GM21515 (cell line): ENCODE measurements around the gene FBXL17.
"Not testable (repeated sequence)": the region's sequence is repeated elsewhere in the genome, so short reads cannot be mapped to it uniquely, and the experiment has no call there.

ENCODE experiments used
- ATAC-seq: cut with Tn5 transposase; IDR thresholded peaks from one replicate; pipeline ENCODE4 v1.9.1; 2021; ENCODE audit not compliant: unreplicated experiment

The FBXL17 gene

DNA sequence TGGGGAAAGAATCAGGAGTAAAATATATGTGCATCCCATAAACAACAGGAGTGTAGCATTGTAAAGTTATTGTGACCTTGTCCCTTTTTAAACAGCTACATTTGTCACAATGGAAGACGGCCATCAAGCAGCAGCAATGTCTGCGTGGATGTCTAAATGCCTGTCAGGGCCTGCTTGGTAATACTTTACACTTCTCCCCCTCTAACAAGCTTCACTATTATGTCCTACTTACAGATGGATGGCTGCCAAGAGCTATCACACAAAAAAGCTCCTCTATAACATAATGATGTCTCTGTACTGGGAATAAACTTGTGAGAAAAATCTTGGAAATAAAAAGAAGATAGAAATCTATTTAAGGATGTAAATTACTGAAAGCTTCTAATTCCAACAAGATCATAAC lies 213.0 kb downstream of the FBXL17 start:
- no peak for ATAC-seq

DNA sequence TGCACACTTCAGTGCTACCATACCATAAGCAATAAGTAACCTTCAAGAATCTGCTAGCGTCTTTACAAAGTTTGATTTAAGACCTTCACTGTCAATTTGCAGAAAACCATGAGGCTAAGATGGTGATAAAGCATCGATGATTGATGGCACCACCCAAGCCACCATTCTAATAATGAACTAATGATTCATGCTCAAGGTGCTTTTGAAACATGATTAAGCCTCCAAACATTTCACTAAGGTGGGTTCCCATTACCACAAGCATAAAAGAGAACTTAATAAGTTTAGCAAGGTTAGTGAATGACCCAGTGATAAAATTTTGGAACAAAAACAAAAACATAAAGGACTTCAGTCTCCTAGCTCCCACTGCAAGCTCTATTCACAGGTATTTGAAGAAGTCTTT lies 214.7 kb downstream of the FBXL17 start:
- ATAC-seq, result no peak

DNA sequence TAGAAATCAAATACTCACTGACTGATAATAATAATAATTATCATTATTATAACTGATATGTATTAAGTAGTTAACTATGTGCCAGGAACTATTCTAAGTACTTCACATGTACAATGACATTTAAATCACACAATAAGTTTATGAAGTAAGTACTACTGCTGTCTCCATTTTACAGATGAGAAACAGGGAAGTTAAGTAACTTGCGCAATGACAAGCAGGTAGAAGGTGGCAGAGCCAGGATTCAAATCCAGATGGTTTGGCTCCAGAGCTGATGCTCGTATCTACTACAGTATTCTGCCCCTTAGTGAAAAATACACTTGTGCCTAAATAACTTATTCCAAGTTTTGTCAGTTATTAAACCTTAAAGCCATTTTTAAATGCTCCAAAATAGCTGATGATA lies 217.3 kb downstream of the FBXL17 start:
- no peak for ATAC-seq

DNA sequence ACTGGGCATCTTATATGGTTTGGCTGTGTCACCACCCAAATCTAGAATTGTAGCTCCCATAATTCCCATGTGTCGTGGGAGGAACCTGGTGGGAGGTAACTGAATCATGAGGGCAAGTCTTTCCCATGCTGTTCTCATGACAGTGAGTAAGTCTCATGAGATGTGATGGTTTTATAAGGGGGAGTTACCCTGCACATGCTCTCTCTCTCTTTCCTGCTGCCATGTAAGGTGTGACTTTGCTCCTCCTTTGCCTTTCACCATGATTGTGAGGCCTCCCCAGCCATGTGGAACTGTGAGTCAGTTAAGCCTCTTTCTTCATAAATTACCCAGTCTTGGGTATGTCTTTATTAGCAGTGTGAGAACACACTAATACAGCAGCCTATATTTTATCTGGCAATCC lies 229.0 kb downstream of the FBXL17 start:
- not testable (repeated sequence) for ATAC-seq

DNA sequence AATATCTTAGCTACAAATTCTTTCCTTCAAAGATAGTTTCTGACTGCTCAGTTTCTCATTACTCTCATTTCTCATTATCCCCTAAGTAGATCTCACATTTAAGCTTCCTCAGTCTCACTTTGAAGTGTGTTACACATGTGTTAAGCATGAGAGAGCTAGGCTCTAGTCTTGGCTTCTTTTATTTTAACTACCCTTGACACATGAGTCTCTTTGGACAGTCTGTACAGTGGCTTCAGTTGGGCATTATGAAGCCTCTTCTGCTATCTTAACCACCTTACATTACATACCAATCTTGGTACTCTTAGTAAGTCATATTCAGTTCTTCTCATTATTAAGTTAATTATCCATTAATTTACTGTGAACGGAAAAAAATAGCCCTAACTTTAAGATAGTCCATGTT lies 232.5 kb downstream of the FBXL17 start:
- no peak for ATAC-seq

DNA sequence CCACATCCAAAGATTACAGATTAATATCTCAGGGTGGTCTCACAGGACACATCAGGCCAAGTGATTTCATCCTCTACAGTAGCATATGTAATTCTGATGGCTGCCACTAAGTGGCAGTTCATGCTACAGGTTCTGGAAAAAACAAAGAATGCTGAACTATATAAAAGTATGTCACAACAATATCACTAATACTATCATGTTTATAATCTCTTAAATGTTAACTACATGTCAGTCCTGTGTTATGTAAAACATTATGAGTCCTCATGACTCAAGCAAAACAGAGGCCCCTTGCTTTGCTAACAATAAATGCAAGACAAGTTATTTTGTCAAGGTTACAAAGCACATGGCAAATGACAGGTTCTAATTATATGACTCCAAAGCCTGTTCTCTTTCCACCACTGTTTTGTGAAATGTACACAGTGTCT lies 233.2 kb downstream of the FBXL17 start:
- ATAC-seq, result peak; percentile 71

DNA sequence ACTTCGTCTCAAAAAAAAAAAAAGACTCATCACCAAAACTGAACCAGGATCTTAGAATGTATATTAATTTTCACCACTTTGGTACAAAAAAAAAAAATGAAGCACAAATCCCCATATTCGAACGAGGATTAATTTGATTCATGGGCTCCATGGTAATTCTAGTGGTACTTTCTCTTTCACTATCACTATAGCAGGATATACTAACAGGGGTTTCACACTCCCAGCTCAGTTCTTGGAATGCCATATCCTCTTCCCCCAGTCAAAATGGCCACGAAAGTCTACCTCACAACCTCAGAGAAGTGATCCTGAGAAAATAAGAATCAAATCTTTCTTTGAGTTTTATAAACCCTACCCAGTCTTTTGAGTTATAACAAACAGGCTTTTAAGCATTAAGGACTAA lies 235.7 kb downstream of the FBXL17 start:
- ATAC-seq, result no peak

DNA sequence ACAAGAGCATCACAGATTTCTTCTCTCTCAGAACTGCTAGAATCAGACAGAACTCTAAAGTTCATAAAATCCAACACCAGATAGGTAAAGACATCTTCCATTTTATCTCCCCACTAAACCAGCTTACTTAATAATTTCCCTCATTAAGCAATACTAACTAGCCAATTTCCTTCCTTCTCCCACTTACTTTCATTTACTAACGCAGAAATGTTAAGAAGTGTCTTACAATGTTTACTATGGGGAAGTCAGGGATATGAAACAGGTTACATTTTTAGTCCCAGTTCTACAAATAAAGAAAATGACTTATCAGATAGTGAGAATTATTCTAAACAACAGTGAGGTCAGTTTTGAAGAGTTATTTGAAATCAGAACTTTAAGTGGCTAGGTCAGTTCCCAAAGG lies 236.5 kb downstream of the FBXL17 start:
- ATAC-seq, result no peak

DNA sequence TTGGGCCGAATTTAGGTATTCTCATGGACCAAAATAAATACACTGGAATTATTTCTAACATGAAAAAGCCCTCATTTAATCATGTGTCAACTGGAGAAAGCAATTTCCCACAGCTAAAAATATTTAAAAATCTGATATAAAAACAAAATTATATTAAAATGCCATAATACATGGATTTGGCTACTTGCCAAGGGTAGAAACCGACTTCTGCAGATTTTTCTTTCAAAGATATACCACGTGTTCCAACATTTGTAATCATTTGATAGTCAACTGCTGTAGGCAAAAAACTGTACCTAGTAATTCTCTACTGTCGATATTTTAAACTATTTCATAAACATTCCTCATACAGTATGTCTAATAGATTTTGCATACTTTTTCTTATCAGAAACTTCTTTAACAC lies 237.6 kb downstream of the FBXL17 start:
- no peak for ATAC-seq

DNA sequence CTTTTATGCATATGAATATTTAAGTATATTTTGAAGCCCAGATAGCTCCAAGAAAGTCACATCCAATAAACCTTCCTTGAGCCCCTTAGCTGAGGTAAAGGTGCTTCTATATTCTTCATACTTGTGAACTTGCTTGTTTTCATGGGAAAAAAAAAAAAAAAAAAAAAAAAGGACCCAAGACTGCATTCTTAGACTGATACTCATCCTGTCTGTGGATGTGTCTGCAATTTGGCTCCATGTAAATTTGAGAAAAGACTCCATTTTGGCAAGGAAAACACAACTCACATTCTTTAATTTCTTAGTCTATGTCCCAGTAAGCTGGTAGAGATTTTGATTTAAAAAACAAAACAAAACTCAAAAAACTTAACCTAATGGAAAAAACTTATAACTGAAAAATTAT lies 238.3 kb downstream of the FBXL17 start:
- ATAC-seq, result no peak

DNA sequence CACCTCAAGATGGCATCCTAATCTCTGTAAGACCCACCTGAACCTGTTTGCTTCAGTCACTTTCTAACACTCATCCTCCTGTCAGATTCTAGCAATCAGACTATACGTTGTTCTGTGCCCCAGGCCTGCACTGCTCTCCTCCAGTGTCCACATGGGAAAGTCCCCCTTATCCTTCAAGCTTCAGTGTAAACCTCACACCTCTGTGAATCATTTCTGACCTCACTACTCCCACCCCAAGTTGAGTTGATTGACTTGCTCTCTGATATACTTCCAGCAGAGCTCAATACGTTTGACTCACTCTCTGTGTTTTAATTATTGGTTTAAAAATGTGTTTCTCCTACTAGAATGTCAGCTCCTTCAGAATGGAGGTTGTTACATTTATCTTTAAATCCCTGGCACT lies 240.2 kb downstream of the FBXL17 start:
- ATAC-seq, result no peak

DNA sequence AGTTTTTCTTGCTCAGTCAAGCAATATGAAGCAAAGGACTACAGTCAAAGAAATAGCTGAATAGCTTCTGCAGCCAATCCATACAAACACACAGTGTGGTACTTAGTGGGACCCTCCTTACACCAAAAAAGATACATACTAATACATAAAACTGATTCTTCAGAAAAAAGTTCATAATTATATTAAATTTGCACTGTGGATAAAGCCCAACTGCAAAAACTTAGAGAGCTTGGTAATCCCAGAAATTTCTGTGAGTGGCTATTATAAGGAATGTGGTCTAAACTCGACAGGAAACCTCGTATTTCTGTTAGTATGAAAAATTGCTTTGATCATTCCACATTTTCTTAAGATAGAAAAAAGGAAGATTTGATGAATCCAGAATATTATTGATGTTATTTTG lies 245.4 kb downstream of the FBXL17 start:
- no peak for ATAC-seq

DNA sequence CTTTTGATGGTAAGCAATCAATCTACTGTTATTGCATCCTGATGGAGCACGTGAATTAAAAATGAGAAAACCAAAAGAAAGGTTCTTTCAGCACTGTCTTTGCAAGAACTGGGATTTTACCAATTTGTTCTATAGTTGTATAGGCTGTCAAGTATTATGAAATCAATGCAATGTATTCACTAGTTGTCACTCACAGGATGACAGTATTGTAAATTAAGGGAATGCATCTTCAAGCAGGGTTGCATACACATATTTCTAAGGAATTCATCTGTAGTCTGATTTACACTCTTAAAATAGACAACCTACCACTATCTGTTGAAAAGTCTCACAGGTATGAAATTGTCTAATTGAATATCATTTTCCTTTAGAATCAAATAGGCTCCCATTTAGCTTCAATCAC lies 252.8 kb downstream of the FBXL17 start:
- ATAC-seq, result no peak

DNA sequence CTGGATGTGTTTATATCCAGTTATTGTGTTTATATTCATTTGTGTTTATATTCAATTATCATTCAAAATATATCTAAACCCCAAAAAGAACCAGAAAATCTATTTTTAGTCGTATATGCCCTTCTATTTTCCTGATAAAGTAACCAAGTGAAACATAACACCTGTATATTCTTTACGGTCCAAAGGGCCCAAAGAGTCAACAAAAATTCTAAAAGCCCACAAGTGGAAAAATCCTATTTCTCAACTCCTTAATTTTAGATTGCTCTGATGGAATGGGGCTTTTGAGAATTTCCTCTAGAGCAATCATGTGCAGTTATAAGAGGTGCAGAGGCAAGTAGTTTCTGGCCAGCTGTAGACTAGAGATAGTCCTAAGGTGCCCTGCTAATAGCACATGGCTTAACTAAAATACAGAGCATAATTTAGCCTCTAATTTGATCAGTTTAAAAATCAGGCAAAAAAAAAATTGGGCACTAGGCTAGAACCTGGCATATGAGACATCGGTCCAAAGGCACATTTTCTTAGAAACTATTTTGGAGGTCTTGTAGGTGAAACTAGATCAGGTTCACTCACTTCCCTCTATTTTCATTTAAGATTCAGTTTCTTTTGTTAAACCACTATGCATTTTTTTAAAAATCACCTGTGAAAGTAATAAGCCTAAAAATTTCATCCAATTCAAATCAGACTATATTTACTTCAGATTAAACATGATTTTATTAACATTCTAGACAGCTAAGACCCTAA lies 256.0 kb downstream of the FBXL17 start:
- peak; percentile 69 for ATAC-seq

DNA sequence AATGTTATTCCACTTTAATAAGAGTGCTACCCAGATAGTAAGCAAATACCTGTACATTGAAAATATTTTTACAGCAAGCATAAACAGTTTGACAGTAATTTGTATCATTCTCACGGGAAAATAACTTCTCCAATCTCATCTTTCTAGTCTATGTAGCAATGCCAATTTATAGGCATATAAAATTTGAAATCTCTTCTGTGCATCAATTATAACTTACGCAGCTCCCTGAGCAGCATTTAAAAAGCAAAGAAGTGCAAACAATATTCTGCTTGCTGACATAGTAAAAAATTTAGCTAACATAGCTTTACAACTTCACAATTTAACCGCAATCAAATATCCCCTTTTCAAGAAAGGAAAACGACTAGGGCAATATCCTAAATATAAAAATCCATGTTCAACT lies 257.3 kb downstream of the FBXL17 start:
- no peak for ATAC-seq

DNA sequence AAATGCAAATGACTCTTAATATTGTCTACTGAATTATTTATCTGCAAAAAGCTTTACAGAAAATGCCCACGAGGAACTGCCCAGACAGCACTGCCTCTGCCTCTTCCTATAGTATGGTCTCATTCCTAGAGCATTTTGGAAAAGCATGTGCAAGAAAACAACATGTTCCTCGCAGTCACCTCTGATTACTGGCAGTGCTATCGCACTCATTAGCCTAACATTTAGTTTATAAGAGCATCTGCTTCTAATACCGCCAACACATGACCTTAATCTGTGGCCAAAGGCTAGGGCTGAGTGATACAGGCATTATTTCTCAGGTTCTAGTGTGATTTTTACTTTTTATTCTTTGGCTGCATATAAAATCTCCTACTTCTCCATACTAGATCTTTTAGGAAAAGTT lies 259.2 kb downstream of the FBXL17 start:
- ATAC-seq, result no peak

DNA sequence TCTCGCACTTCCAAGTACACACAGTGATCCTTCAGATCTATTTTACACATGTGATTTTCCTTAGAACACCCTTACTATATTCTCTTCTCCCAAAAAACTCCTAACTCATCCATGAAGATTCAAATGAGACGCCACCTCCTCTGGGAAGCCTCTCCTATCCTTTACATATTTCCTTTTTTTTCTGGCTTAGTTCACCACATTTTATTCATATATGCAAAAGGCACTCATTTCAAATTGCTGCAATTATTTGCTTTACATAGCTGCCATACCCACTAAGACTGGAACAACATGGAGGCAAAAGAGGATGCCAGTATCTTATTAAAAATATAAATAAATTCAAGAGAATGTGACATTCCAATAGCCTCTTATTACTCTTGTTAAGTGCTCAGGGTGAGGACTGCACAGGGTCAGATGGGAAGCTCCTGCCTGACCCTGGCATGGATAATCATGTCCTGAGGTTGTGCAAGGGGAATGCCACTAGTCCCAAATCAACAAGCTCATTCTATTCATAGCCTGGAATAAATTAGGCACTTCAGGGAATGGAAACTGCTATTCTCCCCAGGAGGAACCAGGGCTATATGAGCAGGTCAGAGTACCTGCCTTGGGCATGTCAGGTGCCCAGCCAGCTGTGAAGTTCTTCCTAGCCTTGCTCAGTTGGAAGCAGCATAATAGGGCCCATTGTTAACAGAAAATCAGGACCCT lies 262.9 kb downstream of the FBXL17 start:
- ATAC-seq, result no peak

DNA sequence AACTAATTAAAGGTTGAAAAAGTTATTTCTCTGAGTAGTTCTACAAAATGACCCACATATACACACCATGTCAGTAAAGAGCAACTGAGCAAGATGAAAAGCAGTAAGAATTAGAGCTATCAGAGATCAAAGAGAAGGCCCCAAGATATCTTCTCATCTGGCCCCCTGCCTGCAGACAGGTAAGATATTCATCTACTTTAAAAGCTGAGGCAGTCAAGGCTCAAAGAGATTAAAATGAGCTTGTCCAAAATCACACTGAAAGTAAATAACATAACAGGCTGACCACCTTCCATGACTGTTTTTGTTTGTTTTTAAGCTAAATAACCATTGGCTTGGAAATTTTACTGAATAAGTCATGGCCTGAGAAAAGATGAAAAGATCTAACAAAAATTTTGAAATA lies 266.2 kb downstream of the FBXL17 start:
- no peak for ATAC-seq

DNA sequence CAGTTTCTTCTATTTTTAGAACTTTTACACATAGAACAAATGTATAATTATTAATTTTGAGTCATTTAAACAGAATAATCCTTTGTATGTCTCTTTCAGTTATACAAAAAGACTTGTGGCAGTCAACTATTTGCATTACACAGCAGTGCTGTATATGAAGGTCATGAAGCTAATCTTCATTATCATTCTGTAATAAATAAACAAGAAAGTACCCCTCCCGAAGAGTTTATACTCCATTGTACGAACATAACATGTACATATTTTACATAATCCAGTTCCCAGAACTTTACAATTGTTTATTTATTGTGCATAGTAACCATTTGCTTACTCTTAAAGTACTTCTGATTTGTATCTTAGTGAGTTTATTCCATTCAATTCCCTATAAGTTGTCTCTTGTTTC lies 267.9 kb downstream of the FBXL17 start:
- no peak for ATAC-seq

DNA sequence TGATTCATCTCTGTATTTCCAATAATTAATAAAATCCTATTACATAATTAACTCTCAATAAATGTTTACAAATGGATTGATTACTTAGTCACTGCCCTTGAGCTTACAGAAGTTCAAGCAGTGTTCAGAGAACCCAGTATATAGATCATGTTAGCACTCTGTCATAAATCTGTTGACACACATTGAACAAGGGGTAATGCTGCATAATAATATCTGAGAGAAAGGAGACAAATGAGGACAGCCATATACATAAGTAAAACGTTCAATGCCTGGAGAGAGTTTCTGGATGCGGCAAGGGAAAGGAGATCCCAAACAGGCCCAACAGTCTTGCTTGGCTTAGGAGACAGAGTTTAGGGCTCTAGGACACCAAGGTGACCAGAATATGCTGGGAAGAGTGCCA lies 270.2 kb downstream of the FBXL17 start:
- no peak for ATAC-seq

DNA sequence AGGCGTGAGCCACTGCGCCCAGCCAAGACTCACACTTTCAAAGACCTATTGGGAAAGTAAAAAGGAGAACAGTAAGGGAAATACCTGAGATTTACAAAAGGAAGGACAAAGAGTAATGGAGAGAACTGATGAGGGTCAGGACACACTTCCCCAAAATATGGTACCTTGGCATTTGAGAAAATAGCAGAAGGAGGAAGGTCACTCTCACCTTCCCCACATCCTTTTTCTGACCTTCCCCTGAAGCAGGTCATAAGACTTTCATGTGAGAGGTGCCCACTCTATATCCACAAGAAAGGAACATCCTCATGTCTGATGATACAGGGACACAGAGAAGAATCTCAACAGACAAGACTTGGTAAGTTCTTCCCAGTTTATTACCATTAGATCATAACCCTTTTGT lies 272.8 kb downstream of the FBXL17 start:
- ATAC-seq, result no peak

DNA sequence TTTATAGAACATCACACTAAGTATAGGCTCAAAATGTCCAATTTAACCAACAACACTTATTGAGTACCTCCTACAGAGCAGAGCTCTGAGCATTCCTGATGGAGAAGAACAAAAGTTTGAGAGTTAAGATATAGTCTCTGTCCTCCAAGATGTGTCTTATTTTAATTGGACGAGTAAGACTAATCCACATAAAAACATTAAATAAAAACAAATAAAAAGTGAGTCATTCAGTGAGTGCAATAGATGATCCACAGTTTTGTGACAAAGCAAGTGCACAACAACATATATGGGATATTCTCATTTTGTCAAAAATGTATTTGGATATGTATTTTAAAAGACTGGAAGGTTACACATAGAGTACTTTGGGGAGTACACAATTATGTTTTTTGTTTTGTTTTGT lies 277.4 kb downstream of the FBXL17 start:
- ATAC-seq, result no peak

DNA sequence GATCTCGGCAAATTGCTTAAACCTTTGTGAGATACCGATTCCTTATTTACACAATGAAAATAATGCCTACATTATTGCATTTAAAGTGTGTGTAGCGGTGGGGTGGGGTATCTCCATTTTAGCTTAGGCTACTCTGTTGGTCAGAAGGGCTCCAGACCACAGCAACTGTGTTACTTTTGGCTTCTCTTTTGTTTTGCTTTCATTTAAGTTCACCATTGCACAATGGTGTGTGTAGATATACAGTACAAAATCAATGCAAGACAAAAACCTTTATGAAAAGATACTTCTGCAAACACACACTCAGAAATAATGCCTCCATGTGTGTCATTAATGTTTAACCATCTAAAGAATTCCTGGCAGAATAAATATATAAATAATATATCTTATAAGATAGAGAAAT lies 279.4 kb downstream of the FBXL17 start:
- ATAC-seq, result no peak
